ENCODE results near the gene TMEM204.
A peak's percentile ranks its signal among the peaks of the same experiment; 100 is the strongest.

TMEM204 gene

DNA sequence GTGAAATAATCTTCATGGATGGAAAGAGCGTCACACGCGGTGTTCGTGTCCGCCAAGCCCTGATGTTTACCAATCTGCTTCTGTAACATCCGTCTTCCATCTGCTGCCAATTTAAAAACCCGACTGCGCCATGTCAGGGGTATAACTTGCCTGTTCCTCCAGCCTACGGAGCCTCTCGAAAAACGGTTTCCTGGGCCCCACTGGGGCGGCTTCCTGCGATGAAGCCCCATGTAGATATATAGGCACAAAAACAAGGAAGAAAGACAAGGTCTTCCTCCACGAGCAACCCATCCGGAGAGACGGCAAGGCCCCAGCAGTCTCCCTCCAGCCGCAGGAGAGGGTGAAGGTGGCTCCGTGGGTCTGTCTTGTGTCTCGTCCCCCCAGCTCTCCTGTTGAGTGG, 44.8 kb upstream of the TMEM204 start, which contains the start of gene PTX4:
TSS of gene PTX4 (minus strand) at position 326 of the 400 bp plus-strand sequence. CDS start at position 291, 35 bp downstream.
- DNase-seq, result no peak
- TF ChIP-seq, protein P1, sequence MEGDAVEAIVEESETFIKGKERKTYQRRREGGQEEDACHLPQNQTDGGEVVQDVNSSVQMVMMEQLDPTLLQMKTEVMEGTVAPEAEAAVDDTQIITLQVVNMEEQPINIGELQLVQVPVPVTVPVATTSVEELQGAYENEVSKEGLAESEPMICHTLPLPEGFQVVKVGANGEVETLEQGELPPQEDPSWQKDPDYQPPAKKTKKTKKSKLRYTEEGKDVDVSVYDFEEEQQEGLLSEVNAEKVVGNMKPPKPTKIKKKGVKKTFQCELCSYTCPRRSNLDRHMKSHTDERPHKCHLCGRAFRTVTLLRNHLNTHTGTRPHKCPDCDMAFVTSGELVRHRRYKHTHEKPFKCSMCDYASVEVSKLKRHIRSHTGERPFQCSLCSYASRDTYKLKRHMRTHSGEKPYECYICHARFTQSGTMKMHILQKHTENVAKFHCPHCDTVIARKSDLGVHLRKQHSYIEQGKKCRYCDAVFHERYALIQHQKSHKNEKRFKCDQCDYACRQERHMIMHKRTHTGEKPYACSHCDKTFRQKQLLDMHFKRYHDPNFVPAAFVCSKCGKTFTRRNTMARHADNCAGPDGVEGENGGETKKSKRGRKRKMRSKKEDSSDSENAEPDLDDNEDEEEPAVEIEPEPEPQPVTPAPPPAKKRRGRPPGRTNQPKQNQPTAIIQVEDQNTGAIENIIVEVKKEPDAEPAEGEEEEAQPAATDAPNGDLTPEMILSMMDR (IDR thresholded peaks at IDR 0.05; ENCODE audit: low read depth, low read length), result no peak
- H3K27me3 ChIP-seq, result peaks cover 4% of the 10 kb centered on the region; the same call in 1 of the 2 replicates
- H3K9me3 ChIP-seq, result no peaks in the 10 kb centered on the region
- H3K4me3 ChIP-seq (ENCODE audit: low read depth, low read length), result no peak within 1 kb of the TSS
- H3K36me3 ChIP-seq, result no peaks in the 10 kb centered on the region
- H3K4me1 ChIP-seq, result peaks cover 4% of the 10 kb centered on the region; the same call in 1 of the 2 replicates

DNA sequence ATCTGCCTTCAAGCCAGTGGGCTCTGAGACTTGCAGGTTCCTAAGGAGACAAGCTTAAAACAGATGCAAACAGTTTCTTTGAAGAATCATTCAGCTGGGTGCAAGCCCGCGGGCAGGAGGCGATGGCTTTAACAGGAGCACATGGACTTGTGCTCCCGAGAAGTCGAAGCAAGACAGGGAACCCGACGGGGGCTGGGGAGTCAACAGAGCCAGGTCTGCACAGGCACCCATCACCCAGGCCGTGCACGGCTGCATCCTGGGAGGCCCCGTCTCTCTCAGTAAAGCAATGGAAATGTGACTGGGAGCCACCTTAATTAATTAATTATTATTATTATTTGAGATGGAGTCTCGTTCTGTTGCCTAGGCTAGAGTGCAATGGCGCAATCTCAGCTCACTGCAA, 44.4 kb upstream of the TMEM204 start:
- TF ChIP-seq, protein P1 (IDR thresholded peaks at IDR 0.05; ENCODE audit: low read depth, low read length), result no peak
- H3K27me3 ChIP-seq, result no peaks in the 10 kb centered on the region
- DNase-seq, result no peak
- no peaks in the 10 kb centered on the region for H3K36me3 ChIP-seq
- H3K4me3 ChIP-seq (ENCODE audit: low read depth, low read length), result no peak overlapping the region
- peaks cover 4% of the 10 kb centered on the region for H3K4me1 ChIP-seq
- H3K9me3 ChIP-seq, result no peaks in the 10 kb centered on the region

DNA sequence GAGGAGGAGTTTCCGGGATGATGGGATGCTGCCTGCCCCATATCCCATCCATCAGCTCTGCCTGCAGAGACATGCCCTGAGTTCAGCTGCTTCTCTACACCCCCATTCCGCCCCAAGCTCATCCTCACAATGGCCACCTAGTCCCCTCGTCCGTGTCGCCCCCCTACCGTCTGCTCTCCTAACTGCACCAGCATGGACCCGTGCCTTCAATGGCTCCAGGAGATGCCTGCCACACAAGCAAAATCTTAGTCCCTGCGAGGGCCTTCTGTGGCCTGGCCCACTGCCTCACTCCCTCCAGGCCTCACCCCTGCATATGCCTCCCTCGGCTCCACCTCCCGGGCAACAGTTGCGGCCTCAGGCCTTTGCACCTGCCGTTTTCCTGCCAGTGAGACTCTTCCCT, 42.1 kb upstream of the TMEM204 start:
- Histone ChIP-seq H3K9me3 (no peaks in the 10 kb centered on the region), H3K36me3 (peaks cover 19% of the 10 kb centered on the region), H3K4me1 (peaks cover 4% of the 10 kb centered on the region), H3K4me3 (ENCODE audit: low read depth, low read length) (no peak overlapping the region), H3K27me3 (no peaks in the 10 kb centered on the region)
- no peak for DNase-seq
- TF ChIP-seq, protein P1 (IDR thresholded peaks at IDR 0.05; ENCODE audit: low read depth, low read length), result no peak

DNA sequence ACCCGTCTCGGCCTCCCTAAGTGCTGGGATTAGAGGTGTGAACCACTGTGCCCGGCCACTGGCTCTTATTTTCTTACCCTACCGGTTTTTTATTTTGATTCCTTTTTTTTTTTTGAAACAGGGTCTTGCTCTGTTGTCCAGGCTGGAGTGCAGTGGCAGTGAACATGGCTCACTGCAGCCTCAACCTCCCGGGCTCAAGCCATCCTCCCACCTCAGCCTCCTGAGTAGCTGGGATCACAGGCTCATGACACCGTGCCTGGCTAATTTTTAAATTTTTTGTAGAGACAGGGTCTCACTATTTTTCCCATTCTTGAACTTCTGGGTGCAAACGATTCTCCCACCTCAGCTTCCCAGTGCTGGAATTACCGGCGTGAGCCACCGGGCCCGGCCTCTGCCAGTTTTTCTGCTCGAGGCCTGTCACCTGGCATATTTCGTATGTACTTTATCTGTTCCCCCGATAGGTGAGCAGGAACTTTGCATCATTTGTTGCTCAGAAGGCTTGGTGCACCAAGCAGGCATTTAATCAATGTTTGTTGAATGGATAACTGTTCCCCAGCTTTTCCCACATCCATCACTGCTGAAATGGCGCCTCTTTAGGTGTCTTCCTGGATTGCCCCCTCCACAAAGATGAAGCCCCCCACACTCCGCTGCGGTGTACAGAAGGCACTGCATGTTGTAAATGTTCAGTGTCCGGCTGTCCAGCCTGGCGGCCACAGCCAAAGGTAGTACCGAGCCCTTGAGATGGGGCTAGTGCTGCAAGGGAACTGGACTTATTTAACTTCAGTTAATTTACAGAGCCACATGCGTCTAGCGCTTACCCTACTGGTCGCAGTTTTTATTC, 41.2 kb upstream of the TMEM204 start:
- DNase-seq, result peak; percentile 5
- peak overlapping the region; percentile 59 for H3K4me3 ChIP-seq (ENCODE audit: low read depth, low read length)
- no peaks in the 10 kb centered on the region for H3K9me3 ChIP-seq
- no peaks in the 10 kb centered on the region for H3K27me3 ChIP-seq
- H3K36me3 ChIP-seq, result peaks cover 29% of the 10 kb centered on the region
- TF ChIP-seq, protein P1 (IDR thresholded peaks at IDR 0.05; ENCODE audit: low read depth, low read length), result no peak
- peaks cover 4% of the 10 kb centered on the region for H3K4me1 ChIP-seq

DNA sequence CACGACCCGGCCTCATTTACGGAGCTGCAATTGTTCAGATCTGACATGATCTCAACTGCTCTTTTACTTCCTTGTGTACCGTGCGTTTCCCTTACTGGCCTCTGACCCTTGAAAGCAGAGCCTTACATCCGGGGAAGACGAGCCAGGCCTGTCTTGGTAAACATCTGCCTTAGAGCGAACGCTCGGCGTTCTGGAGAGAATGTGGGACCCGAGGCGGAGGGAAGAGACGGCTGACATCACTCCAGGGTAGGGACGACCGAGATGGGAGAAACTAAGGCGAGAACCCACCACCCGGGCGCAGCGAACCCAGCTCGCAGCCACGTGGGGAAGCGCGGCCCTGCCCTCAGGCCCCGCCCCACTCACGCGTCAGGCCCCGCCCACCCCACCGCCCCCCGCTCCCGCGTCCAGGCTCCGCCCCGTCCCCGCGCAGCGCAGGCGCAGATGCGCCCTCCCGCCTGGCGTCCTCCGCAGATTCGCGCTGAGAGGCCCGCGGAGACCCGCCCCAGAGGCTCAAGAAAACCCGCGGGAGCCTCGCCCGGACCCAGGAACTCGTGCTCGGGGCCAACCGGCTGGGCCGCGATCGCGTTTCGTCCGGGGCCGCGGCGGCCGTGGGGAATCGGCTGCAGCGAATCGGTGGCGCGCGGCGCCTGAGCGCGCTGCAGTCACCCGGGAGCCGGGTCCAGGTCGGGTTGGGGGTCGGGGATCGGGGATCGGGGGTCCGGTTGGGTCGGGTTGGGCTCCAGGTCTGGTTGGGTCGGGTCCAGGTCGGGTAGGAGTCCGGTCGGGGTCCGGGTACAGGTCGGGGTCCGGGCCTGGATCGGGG, 40.3 kb upstream of the TMEM204 start, which contains the start of gene TELO2:
TSS of gene TELO2 (plus strand) at position 438 of the 823 bp plus-strand sequence. CDS start 922 bp downstream, outside the sequence.
- H3K27me3 ChIP-seq, result no peaks in the 10 kb centered on the region
- peaks cover 34% of the 10 kb centered on the region for H3K36me3 ChIP-seq
- peak within 1 kb of the TSS; percentile 85 for H3K4me3 ChIP-seq (ENCODE audit: low read depth, low read length)
- DNase-seq, result peak; percentile 90
- no peaks in the 10 kb centered on the region for H3K9me3 ChIP-seq
- peaks cover 4% of the 10 kb centered on the region for H3K4me1 ChIP-seq
- TF ChIP-seq, protein P1 (IDR thresholded peaks at IDR 0.05; ENCODE audit: low read depth, low read length), result no peak
